ENCODE measurements around the gene ITGB1.

DNA sequence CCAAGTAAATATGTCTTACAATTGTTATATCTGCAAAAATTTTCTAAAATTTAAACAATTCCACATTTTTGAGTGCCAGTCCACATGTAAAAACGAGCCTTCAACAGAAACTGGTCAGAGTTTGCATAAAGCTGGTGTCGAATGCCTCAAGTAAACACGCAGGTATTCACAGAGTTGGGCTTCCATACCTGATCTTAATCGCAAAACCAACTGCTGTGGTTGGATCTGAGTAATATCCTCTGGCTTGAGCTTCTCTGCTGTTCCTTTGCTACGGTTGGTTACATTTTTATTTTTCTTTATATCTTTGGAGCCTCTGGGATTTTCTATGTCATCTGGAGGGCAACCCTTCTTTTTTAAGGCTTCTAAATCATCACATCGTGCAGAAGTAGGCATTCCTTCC, 28.4 kb downstream of the ITGB1 start:
- TF ChIP-seq, protein P1, sequence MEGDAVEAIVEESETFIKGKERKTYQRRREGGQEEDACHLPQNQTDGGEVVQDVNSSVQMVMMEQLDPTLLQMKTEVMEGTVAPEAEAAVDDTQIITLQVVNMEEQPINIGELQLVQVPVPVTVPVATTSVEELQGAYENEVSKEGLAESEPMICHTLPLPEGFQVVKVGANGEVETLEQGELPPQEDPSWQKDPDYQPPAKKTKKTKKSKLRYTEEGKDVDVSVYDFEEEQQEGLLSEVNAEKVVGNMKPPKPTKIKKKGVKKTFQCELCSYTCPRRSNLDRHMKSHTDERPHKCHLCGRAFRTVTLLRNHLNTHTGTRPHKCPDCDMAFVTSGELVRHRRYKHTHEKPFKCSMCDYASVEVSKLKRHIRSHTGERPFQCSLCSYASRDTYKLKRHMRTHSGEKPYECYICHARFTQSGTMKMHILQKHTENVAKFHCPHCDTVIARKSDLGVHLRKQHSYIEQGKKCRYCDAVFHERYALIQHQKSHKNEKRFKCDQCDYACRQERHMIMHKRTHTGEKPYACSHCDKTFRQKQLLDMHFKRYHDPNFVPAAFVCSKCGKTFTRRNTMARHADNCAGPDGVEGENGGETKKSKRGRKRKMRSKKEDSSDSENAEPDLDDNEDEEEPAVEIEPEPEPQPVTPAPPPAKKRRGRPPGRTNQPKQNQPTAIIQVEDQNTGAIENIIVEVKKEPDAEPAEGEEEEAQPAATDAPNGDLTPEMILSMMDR (IDR thresholded peaks at IDR 0.05), result no peak
- no peak for TF ChIP-seq POLR2A (IDR thresholded peaks at IDR 0.05)
